SK-N-SH (cell line): ENCODE measurements around the gene PRKN. TPM values are rescaled to one million over a fixed set of nuclear protein-coding genes. Genes with fewer than 3 reads are reported as not detected.

Experiments used
- CTCF ChIA-PET: fragments of 300-600, 350-600 bp; formaldehyde crosslinking; extraction: SDS; loops from one replicate; lab custom pipeline; 2021; lab: Yijun Ruan, JAX
- POLR2A ChIA-PET: fragments of 350-600 bp; sonication (Branson Sonifier 250); formaldehyde crosslinking; extraction: SDS; loops from one replicate; lab custom pipeline; 2020; ENCODE audit warnings: antibody characterized with exemption, inconsistent platforms; lab: Yijun Ruan, JAX
- DNase-seq: peaks from one replicate; pipeline ENCODE4 v3.0.0; 2012
- H2AFZ ChIP-seq: fragments of 200-600 bp; sonication (generic); 2 replicates; pipeline ENCODE4 v1.8.1; 2016; ENCODE audit warnings: antibody characterized with exemption, mild to moderate bottlenecking, low read depth
- H3F3A ChIP-seq: fragments of 200-600 bp; sonication (generic); replicated peaks from 2 replicates; pipeline ENCODE3; 2016; ENCODE audit warnings: antibody characterized with exemption, mild to moderate bottlenecking; ENCODE audit not compliant: insufficient read depth
- H3K27ac ChIP-seq, 2 experiments: fragments of 200-500 bp in 1 of 2; fragments of 200-600 bp in 1 of 2; sonication (Bioruptor generic) in 1 of 2; sonication (generic), shearing (Covaris generic) in 1 of 2; 2 replicates each; pipeline versions ENCODE4 v1.5.1 to v1.6.1; 2014 to 2016; ENCODE audit warnings: low read depth in 2 of 2, inconsistent platforms in 1 of 2, low read length in 1 of 2, mild to moderate bottlenecking in 1 of 2, mixed read lengths in 1 of 2
- H3K27me3 ChIP-seq: fragments of 200-600 bp; sonication (generic), shearing (Covaris generic); 2 replicates; pipeline ENCODE4 v1.6.1; 2016; ENCODE audit warnings: mixed run types; ENCODE audit not compliant: insufficient read depth
- H3K36me3 ChIP-seq, 2 experiments: fragments of 200-500 bp in 1 of 2; fragments of 200-600 bp in 1 of 2; sonication (Bioruptor generic) in 1 of 2; sonication (generic) in 1 of 2; replicated peaks in 1 of 2; 2 replicates each; pipeline versions ENCODE3 to v1.5.1; 2014 to 2016; ENCODE audit warnings: low read length in 1 of 2, mild to moderate bottlenecking in 1 of 2; ENCODE audit not compliant: insufficient read depth in 2 of 2, control insufficient read depth in 1 of 2
- H3K4me1 ChIP-seq, 2 experiments: fragments of 200-500 bp in 1 of 2; fragments of 200-600 bp in 1 of 2; sonication (Bioruptor generic) in 1 of 2; sonication (generic), shearing (Covaris generic) in 1 of 2; 2 replicates each; pipeline versions ENCODE4 v1.5.1 to v1.6.1; 2014 to 2016; ENCODE audit warnings: low read depth in 1 of 2, low read length in 1 of 2, mixed run types in 1 of 2; ENCODE audit not compliant: insufficient read depth in 2 of 2, control insufficient read depth in 1 of 2
- H3K4me2 ChIP-seq: fragments of 200-600 bp; sonication (generic), shearing (Covaris generic); 2 replicates; pipeline ENCODE4 v1.6.1; 2017; ENCODE audit warnings: mixed run types
- H3K4me3 ChIP-seq, 2 experiments: fragments of 200-500 bp in 1 of 2; fragments of 200-600 bp in 1 of 2; sonication (Bioruptor generic) in 1 of 2; sonication (generic), shearing (Covaris generic) in 1 of 2; 2 replicates each; pipeline versions ENCODE4 v1.5.1 to v1.8.1; 2014 to 2016; ENCODE audit warnings: low read depth in 2 of 2, inconsistent platforms in 1 of 2, low read length in 1 of 2, mild to moderate bottlenecking in 1 of 2, mixed read lengths in 1 of 2, moderate library complexity in 1 of 2
- H3K79me2 ChIP-seq: fragments of 200-600 bp; sonication (generic); 2 replicates; pipeline ENCODE4 v1.8.1; 2017; ENCODE audit warnings: mild to moderate bottlenecking; ENCODE audit not compliant: insufficient read depth
- H3K9ac ChIP-seq: fragments of 200-600 bp; sonication (generic); 2 replicates; pipeline ENCODE4 v1.6.1; 2017; ENCODE audit warnings: mixed run types
- H3K9me2 ChIP-seq: fragments of 200-600 bp; sonication (generic); 2 replicates; pipeline ENCODE4 v1.6.1; 2017; ENCODE audit warnings: mixed run types
- H3K9me3 ChIP-seq: fragments of 200-600 bp; sonication (generic); 2 replicates; pipeline ENCODE4 v1.6.1; 2017; ENCODE audit warnings: mixed run types, mild to moderate bottlenecking, moderate library complexity
- H4K20me1 ChIP-seq: fragments of 200-600 bp; sonication (generic); 2 replicates; pipeline ENCODE4 v1.6.1; 2017; ENCODE audit warnings: mild to moderate bottlenecking, mixed run types; ENCODE audit not compliant: insufficient read depth
- EZH2phosphoT487 ChIP-seq: fragments of 200-600 bp; sonication (generic); IDR thresholded peaks from 2 replicates; pipeline ENCODE4 v1.6.1; 2017; ENCODE audit warnings: low read depth, mixed run types, mild to moderate bottlenecking, antibody characterized with exemption, moderate library complexity, borderline replicate concordance
- GABPA ChIP-seq: IDR thresholded peaks from 2 replicates; pipeline ENCODE4 v1.4.0; 2012; ENCODE audit warnings: low read depth, mild to moderate bottlenecking
- GATA2 ChIP-seq: sonication (generic); formaldehyde crosslinking; IDR thresholded peaks from 2 replicates; pipeline ENCODE4 v1.5.0; 2020; ENCODE audit warnings: mild to moderate bottlenecking, missing genetic modification reagents
- MAX ChIP-seq: IDR thresholded peaks from 2 replicates; pipeline ENCODE4 v1.4.0; 2012; ENCODE audit warnings: low read depth
- MXI1 ChIP-seq: IDR thresholded peaks from 2 replicates; pipeline ENCODE4 v1.6.1; 2012; ENCODE audit warnings: mild to moderate bottlenecking, low read depth, low read length, improper control_type of control experiment
- NRF1 ChIP-seq: IDR thresholded peaks from 2 replicates; pipeline ENCODE4 v1.6.1; 2012; ENCODE audit warnings: low read depth, mild to moderate bottlenecking, low read length
- POLR2AphosphoS5 ChIP-seq: IDR thresholded peaks from 2 replicates; pipeline ENCODE4 v1.6.1; 2012; ENCODE audit warnings: low read depth, low read length
- RAD21 ChIP-seq: IDR thresholded peaks from 2 replicates; pipeline ENCODE4 v1.6.1; 2012; ENCODE audit warnings: mild to moderate bottlenecking, low read length
- REST ChIP-seq: IDR thresholded peaks from 2 replicates; pipeline ENCODE4 v1.6.1; 2012; ENCODE audit warnings: mild to moderate bottlenecking, low read depth, low read length, moderate library complexity
- TAF1 ChIP-seq: IDR thresholded peaks from 2 replicates; pipeline ENCODE4 v1.6.1; 2012; ENCODE audit warnings: low read depth, mild to moderate bottlenecking, low read length, moderate library complexity, borderline replicate concordance
- WGBS: methylation state at CpG from one replicate; pipeline ENCODE4 v1.1.6; 2017; ENCODE audit warnings: low lambda C conversion rate; 5-methylcytosine and 5-hydroxymethylcytosine counted together
- polyA plus RNA-seq, 3 experiments: library from polyadenylated mRNA; depleted of rRNA; stranded (reverse); fragments of >200 nt; gene quantifications; 2 replicates each; pipeline ENCODE4 v1.2.3, GENCODE V29; 2012

PRKN gene
- polyA plus RNA-seq, 1 of the 3 experiments (the other 2 are of a cell fraction) = 0.76 TPM

GRCh38 chr6:162684052-162684451 lies 43.5 kb downstream of the PRKN start:
- Histone ChIP-seq H4K20me1 (no peaks in the 10 kb centered on the region), H3K9me3 (no peaks in the 10 kb centered on the region), H3K4me2 (no peak overlapping the region), H3K4me3 (no peak overlapping the region), H3K79me2 (no peaks in the 10 kb centered on the region), H3K9me2 (no peaks in the 10 kb centered on the region), H3K4me1 (no peaks in the 10 kb centered on the region; a peak in 1 of 4 replicates), H3F3A (no peaks in the 10 kb centered on the region), H2AFZ (no peak overlapping the region), H3K36me3 (no peaks in the 10 kb centered on the region), H3K9ac (no peak overlapping the region), H3K27ac (no peak overlapping the region), H3K27me3 (no peaks in the 10 kb centered on the region)
- TF ChIP-seq GABPA = no peak
- no peak for TF ChIP-seq GATA2
- TF ChIP-seq POLR2AphosphoS5 = no peak
- TF ChIP-seq MAX = no peak
- no peak for TF ChIP-seq EZH2phosphoT487
- no peak for TF ChIP-seq REST
- ChIA-PET POLR2A (no interaction called here), CTCF (no interaction called here)
- no peak for DNase-seq
- 67% methylated on average over 1 of the region's 1 CpG for WGBS

GRCh38 chr6:162683135-162683534 lies 44.4 kb downstream of the PRKN start:
- H3K4me1 ChIP-seq = no peaks in the 10 kb centered on the region; a peak in 1 of 4 replicates
- H3K9ac ChIP-seq = no peak overlapping the region
- H3K9me3 ChIP-seq = no peaks in the 10 kb centered on the region
- WGBS = 59% methylated on average over 4 of the region's 4 CpGs
- H3K9me2 ChIP-seq = no peaks in the 10 kb centered on the region
- no peaks in the 10 kb centered on the region for H3K79me2 ChIP-seq
- H3F3A ChIP-seq = no peaks in the 10 kb centered on the region
- no peak overlapping the region for H3K27ac ChIP-seq
- DNase-seq = no peak
- ChIA-PET CTCF (interaction anchor here (0.9 kb wide), 1 partner anchor 22 kb away, joined by 3 read pairs; no protein-coding TSS in a partner anchor), POLR2A (no interaction called here)
- no peak overlapping the region for H3K4me3 ChIP-seq
- no peak for TF ChIP-seq TAF1
- TF ChIP-seq, all 33 proteins: peak for 0
- no peak overlapping the region for H3K4me2 ChIP-seq
- H3K36me3 ChIP-seq = no peaks in the 10 kb centered on the region
- no peaks in the 10 kb centered on the region for H4K20me1 ChIP-seq
- no peak overlapping the region for H2AFZ ChIP-seq
- H3K27me3 ChIP-seq = no peaks in the 10 kb centered on the region

- H3K9ac ChIP-seq = no peak overlapping the region
- no peaks in the 10 kb centered on the region for H3K27me3 ChIP-seq
- no peak overlapping the region for H3K4me2 ChIP-seq
- no peaks in the 10 kb centered on the region for H4K20me1 ChIP-seq
- H3K9me3 ChIP-seq = no peaks in the 10 kb centered on the region
- no peak overlapping the region for H3K27ac ChIP-seq
- H3F3A ChIP-seq = no peaks in the 10 kb centered on the region
- H3K4me1 ChIP-seq = no peaks in the 10 kb centered on the region; a peak in 1 of 4 replicates
- no peak overlapping the region for H2AFZ ChIP-seq
- no peak for TF ChIP-seq NRF1
- TF ChIP-seq MXI1 = no peak
- no peak for TF ChIP-seq POLR2AphosphoS5
- no peak for TF ChIP-seq EZH2phosphoT487
- no peak for TF ChIP-seq RAD21
- ChIA-PET POLR2A (no interaction called here), CTCF (no interaction called here)
- H3K9me2 ChIP-seq = no peaks in the 10 kb centered on the region
- no peak for DNase-seq
- 43% methylated on average over 1 of the region's 1 CpG for WGBS
- no peak overlapping the region for H3K4me3 ChIP-seq
- H3K36me3 ChIP-seq = no peaks in the 10 kb centered on the region
- no peaks in the 10 kb centered on the region for H3K79me2 ChIP-seq
Measured at GRCh38 chr6:162681447-162681846, 46.1 kb downstream of the PRKN start.
